T-helper 1 cell treated with Interleukin-12 subunit alpha and Interleukin-12 subunit beta and Interleukin-4 antibody, amounts not matched to agents 30 μg/mL and 1 μg/mL, for 36 hours (primary cell): ENCODE results near the gene SYT13.

ENCODE experiments used
- H3K27ac Mint-ChIP-seq: one replicate; pipeline ENCODE4 v1.8.0; 2021; ENCODE audit warnings: mild to moderate bottlenecking, mixed read lengths
- H3K27me3 Mint-ChIP-seq: one replicate; pipeline ENCODE4 v1.8.0; 2021; ENCODE audit warnings: low read depth, mixed read lengths
- H3K36me3 Mint-ChIP-seq: one replicate; pipeline ENCODE4 v1.8.0; 2021; ENCODE audit warnings: low read depth, mixed read lengths
- H3K4me1 Mint-ChIP-seq: one replicate; pipeline ENCODE4 v1.8.0; 2021; ENCODE audit warnings: low read depth, mixed read lengths
- H3K4me3 Mint-ChIP-seq: one replicate; pipeline ENCODE4 v1.8.0; 2021; ENCODE audit warnings: mild to moderate bottlenecking, moderate library complexity, mixed read lengths
- H3K9me3 Mint-ChIP-seq: one replicate; pipeline ENCODE4 v1.8.0; 2021; ENCODE audit warnings: mixed read lengths

The SYT13 gene

DNA sequence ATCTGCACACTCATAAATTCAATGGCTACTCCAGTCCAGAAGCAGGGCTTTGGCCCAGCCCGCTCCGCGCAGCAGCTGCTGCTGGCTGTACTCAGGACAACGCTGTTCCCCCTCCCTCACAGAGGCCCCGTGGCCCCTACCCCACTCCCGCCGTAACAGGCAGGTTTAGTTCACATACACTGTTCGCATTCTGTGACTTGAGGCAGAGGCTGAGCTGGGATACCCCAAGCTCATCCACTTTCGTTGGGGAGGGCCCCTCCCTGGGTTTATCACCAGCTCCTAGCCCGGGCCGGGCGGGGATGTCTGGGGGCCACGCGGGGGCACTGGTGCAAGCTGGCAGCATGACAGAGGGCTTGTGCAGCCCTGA lies 52.4 kb downstream of the SYT13 start:
- Mint-ChIP-seq H3K4me3 (no peak overlapping the region), H3K27me3 (peaks cover 12% of the 10 kb centered on the region), H3K4me1 (no peaks in the 10 kb centered on the region), H3K27ac (no peak overlapping the region), H3K9me3 (no peaks in the 10 kb centered on the region), H3K36me3 (no peaks in the 10 kb centered on the region)

DNA sequence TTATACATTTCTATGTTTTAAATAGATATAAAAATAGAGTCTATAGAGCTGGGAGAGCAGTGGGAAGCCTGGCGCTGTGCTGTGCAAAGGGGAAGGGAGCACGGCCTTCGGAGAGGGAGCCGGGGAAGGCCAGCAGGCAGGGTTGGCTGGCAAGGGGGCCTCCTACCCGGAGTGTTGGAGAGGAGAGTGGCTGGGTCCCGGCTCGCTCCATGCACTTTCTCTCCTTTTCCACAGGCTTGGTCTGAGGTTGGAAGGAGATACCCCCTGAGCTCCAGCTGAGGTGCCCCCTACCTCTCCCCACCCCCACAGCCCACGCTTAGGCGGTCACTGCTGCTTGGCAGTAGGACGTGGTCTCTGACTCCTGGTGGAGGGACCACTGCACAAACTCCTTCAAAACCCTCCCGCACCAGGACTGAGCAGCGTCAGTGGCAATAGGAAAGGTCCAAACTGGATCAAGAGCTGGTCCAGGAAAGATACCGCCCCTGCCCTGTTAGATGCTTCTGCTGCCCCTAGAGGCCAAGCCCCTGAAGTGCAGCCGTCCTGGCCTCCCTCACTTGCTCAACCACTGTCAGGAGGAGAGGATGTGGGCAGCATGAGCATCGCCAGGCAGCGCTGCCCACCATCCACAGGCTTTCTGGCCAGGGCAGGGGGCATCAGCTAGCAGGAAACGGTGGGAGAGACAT lies 52.9 kb downstream of the SYT13 start:
- Mint-ChIP-seq H3K27ac (no peak overlapping the region), H3K4me3 (no peak overlapping the region), H3K27me3 (peaks cover 10% of the 10 kb centered on the region), H3K9me3 (no peaks in the 10 kb centered on the region), H3K36me3 (no peaks in the 10 kb centered on the region), H3K4me1 (no peaks in the 10 kb centered on the region)

DNA sequence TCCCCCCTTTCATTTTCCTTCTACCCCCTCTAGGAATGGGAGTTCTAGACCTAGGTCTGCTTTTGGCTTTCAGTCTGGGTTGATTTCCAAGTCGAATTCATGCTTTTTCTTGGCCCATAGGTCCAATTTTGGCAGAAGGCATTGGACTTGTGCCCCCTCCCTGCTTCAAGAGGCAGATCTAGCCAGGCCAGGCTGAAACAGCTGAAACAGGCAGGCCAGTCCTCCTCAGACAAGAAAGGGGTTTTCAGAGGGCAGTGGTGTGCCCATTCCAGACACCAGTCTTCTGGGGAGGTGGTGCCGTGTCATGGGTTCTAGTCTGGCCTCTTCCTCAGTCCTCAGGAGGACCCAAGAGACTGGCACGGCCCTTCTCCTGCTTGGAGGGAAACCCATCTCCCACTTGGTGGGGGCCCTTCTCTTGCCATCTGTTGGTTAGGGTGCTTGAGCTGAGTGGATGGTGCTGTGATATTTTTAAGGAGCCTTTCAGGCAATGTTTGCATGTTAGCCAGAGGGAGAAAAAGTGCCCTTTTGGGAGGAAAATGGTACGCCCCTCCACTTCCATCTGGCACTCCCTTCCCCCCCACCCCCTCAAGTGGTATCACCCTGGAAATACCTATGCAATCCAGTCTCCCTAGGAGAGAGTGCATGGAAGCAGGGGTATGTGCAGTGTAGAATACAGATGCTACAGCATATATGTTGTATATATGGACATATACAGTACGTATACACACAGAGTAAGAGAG lies 53.6 kb downstream of the SYT13 start:
- no peaks in the 10 kb centered on the region for H3K36me3 Mint-ChIP-seq
- H3K9me3 Mint-ChIP-seq = no peaks in the 10 kb centered on the region
- H3K27ac Mint-ChIP-seq = no peak overlapping the region
- no peak overlapping the region for H3K4me3 Mint-ChIP-seq
- no peaks in the 10 kb centered on the region for H3K4me1 Mint-ChIP-seq
- H3K27me3 Mint-ChIP-seq = peaks cover 5% of the 10 kb centered on the region

DNA sequence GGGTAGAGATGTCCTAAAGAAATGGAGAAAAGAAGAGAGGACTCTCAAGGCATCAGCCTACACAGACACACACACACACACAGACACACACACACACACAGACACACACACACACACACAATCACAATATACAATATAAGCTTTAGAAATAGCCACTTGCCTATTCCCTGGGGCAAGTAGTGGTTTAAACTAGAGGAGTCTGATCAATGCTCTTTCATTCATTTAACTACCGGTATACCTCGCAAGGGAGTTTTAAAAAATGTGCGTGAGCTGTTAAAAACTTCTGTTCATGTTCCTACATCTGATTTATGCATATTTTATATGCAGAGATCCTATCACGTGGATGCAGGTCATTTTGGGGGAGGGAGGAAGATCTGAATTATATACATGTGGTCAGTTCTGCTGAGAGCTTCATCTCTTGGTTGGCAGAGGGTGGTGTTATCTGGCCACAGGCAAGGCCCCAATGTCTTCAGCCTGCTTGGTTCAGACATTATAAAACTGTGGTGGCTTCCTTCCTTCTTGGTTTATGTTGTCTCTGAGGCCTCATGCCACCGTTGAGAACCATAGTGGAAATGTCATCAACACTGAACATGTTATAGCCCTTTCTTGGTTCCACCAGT lies 56.6 kb downstream of the SYT13 start:
- Mint-ChIP-seq H3K9me3 (no peaks in the 10 kb centered on the region), H3K4me3 (no peak overlapping the region), H3K27me3 (no peaks in the 10 kb centered on the region), H3K36me3 (no peaks in the 10 kb centered on the region), H3K4me1 (no peaks in the 10 kb centered on the region), H3K27ac (no peak overlapping the region)

DNA sequence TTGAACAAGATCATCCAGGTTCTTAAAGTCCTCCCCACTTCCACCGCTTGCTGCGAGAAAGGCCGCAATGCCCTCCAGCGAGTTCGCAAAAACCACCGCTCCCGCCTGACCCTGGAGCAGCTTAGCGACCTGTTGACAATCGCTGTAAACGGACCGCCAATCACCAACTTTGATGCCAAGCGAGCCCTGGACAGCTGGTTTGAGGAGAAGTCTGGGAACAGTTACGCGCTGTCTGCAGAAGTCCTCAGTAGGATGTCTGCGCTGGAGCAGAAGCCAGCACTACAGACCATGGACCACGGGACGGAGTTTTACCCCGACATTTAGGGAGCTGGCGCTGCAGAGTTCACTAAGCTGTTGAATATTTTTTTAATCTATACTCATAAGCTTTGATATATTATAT lies 58.3 kb downstream of the SYT13 start:
- Mint-ChIP-seq H3K36me3 (no peaks in the 10 kb centered on the region), H3K4me1 (no peaks in the 10 kb centered on the region), H3K4me3 (no peak overlapping the region), H3K9me3 (no peaks in the 10 kb centered on the region), H3K27me3 (no peaks in the 10 kb centered on the region), H3K27ac (no peak overlapping the region)

DNA sequence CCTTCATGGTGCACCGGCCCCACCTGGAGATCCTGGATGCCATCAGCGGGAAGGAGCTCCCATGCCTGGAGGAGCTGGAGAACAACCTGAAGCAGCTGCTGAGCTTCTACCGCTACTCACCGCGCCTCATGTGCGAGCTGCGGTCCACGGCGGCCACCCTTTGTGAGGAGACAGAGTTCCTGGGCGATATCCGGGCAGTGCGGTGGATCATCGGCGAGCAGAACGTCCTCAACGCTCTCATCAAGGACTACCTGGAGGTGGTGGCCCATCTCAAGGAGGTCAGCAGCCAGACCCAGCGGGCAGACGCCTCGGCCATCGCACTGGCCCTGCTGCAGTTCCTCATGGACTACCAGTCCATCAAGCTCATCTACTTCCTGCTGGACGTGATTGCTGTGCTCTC lies 59.2 kb downstream of the SYT13 start:
- Mint-ChIP-seq H3K9me3 (no peaks in the 10 kb centered on the region), H3K4me3 (no peak overlapping the region), H3K27ac (no peak overlapping the region), H3K4me1 (no peaks in the 10 kb centered on the region), H3K27me3 (no peaks in the 10 kb centered on the region), H3K36me3 (no peaks in the 10 kb centered on the region)

DNA sequence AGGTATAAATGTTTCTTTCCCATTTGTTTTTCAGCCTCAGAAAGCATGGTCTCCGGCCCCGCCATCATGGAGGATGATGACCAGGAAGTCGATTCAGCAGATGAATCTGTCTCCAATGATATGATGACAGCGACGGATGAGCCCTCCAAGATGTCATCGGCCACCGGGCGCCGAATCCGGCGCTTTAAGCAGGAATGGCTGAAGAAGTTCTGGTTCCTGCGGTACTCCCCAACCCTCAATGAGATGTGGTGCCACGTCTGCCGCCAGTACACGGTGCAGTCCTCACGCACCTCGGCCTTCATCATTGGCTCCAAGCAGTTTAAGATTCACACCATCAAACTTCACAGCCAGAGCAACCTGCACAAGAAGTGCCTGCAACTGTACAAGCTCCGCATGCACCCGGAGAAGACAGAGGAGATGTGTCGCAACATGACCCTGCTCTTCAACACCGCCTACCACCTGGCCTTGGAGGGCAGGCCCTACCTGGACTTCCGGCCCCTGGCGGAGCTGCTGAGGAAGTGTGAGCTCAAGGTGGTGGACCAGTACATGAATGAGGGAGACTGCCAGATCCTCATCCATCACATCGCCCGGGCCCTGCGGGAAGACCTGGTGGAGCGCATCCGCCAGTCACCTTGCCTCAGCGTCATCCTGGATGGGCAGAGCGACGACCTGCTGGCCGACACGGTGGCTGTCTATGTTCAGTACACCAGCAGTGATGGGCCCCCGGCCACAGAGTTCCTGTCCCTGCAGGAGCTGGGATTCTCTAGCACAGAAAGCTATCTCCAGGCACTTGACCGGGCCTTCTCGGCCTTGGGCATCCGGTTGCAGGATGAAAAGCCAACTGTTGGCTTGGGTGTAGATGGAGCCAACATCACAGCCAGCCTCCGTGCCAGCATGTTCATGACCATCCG lies 59.9 kb downstream of the SYT13 start:
- Mint-ChIP-seq H3K9me3 (no peaks in the 10 kb centered on the region), H3K4me1 (no peaks in the 10 kb centered on the region), H3K4me3 (no peak overlapping the region), H3K27me3 (no peaks in the 10 kb centered on the region), H3K36me3 (no peaks in the 10 kb centered on the region), H3K27ac (no peak overlapping the region)

DNA sequence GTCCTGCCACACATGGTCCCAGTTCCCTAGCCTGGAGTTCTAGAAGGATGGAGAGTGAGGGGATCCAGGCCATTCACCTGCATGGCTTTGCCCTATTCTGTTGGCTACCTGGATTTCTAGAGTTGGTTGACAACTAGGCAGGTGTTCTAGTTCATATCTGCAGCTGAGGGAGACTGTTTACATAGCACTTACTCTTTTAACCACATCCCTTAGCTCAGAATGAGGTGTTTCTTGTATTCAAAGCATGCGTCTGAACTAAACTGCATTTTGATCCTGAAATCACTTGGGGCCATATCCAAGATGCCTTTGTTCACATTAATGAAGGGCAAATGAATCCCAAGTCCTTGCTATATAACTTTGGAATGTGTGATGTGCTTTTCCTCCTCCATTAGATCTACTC lies 60.9 kb downstream of the SYT13 start:
- no peak overlapping the region for H3K4me3 Mint-ChIP-seq
- no peaks in the 10 kb centered on the region for H3K27me3 Mint-ChIP-seq
- no peaks in the 10 kb centered on the region for H3K36me3 Mint-ChIP-seq
- no peaks in the 10 kb centered on the region for H3K4me1 Mint-ChIP-seq
- H3K9me3 Mint-ChIP-seq = no peaks in the 10 kb centered on the region
- no peak overlapping the region for H3K27ac Mint-ChIP-seq

DNA sequence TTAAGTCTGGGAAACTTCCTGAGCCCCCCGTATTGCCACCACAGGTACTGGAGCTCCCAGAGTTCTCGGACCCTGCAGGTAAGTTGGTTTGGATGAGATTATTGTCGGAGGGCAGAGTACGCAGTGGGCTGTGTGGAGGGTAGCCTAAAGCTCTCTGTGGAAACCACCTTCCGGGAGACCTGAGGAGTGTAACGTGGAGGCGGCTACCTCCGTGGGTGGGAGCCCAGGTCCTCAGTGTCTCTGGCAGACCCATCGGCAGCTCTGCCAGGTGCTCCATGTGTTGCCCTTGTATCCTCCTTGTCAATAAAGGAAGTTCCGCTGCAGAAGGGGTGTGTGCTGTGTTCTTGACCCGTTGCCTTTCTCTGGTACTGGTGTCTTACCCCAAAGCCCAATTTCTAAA lies 61.4 kb downstream of the SYT13 start:
- Mint-ChIP-seq H3K4me1 (no peaks in the 10 kb centered on the region), H3K9me3 (no peaks in the 10 kb centered on the region), H3K36me3 (no peaks in the 10 kb centered on the region), H3K27ac (no peak overlapping the region), H3K4me3 (no peak overlapping the region), H3K27me3 (no peaks in the 10 kb centered on the region)

DNA sequence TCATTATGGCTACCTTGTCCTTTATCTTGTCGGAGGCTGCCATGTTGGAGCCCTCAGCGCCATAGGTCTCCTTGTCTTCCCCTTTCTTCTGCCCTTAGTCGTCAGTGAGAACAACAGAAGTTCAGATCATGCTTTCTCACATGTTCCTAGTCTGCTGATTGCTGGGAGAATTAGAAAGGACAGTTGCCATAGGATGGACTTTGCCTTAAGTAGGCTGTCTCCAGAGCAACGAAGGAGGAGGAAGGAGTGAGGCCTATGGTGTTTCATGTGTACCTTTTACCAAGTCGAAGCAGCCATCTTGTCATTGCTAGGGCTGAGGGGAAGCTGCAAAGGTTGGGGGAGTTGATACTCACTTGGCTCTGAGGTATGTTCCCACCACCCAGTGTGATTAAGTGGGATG lies 62.6 kb downstream of the SYT13 start:
- no peak overlapping the region for H3K27ac Mint-ChIP-seq
- no peaks in the 10 kb centered on the region for H3K27me3 Mint-ChIP-seq
- no peak overlapping the region for H3K4me3 Mint-ChIP-seq
- no peaks in the 10 kb centered on the region for H3K4me1 Mint-ChIP-seq
- H3K36me3 Mint-ChIP-seq = no peaks in the 10 kb centered on the region
- H3K9me3 Mint-ChIP-seq = no peaks in the 10 kb centered on the region

DNA sequence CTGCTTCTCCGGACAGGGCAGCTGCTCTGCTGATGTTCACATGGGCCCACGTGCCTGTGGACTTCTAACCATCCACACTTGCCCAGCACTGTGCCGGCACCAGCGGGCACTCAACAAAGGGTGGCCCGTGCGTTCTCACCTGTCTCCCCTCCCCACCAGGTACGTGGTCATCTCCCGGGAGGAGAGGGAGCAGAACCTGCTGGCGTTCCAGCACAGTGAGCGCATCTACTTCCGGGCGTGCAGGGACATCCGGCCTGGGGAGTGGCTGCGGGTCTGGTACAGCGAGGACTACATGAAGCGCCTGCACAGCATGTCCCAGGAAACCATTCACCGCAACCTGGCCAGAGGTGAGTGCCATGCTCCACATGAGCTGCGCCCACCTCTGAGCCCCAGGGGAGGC lies 66.7 kb downstream of the SYT13 start:
- H3K4me1 Mint-ChIP-seq = peaks cover 12% of the 10 kb centered on the region
- no peak overlapping the region for H3K27ac Mint-ChIP-seq
- no peaks in the 10 kb centered on the region for H3K9me3 Mint-ChIP-seq
- H3K36me3 Mint-ChIP-seq = no peaks in the 10 kb centered on the region
- H3K4me3 Mint-ChIP-seq = no peak overlapping the region
- H3K27me3 Mint-ChIP-seq = no peaks in the 10 kb centered on the region

DNA sequence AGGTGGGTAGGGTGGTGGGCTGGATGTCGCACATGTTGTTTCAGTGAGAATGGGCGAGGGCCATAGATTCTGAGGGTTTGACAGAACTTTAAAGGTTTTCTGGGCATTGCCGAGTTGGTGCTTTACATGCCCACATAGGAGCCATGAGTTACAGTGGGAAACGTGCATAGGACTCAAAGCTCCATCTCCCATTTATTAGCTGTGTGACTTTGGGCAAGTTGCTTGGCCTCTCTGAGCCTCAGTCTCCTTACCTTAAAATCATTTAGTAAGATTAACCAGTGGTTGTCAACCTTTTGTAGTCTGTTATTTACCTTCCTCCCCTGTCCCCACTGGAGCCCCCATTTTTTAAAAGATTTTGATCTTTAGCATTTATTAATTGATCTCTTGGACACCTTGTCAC lies 67.4 kb downstream of the SYT13 start:
- Mint-ChIP-seq H3K4me3 (no peak overlapping the region), H3K9me3 (no peaks in the 10 kb centered on the region), H3K4me1 (peaks cover 12% of the 10 kb centered on the region), H3K36me3 (no peaks in the 10 kb centered on the region), H3K27ac (no peak overlapping the region), H3K27me3 (no peaks in the 10 kb centered on the region)

DNA sequence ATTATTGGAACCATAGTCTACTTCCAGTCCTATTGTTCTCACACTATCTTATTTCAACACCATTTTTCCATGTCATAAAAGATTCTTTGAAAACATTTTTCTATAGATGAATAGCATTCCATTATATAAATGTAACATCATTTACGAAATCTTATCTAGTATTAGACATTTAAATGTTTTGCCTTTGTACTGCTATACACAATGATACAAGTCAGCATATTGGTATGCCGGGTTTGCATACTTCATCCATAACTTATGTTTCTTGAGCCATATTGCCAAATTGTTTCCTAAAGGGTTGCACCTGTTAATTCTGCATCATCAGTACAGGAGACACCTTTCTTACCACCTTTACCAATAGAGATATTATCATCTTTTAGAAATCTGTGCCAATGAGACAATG lies 68.2 kb downstream of the SYT13 start:
- peaks cover 12% of the 10 kb centered on the region for H3K4me1 Mint-ChIP-seq
- H3K27me3 Mint-ChIP-seq = no peaks in the 10 kb centered on the region
- H3K4me3 Mint-ChIP-seq = no peak overlapping the region
- no peak overlapping the region for H3K27ac Mint-ChIP-seq
- no peaks in the 10 kb centered on the region for H3K36me3 Mint-ChIP-seq
- H3K9me3 Mint-ChIP-seq = no peaks in the 10 kb centered on the region

DNA sequence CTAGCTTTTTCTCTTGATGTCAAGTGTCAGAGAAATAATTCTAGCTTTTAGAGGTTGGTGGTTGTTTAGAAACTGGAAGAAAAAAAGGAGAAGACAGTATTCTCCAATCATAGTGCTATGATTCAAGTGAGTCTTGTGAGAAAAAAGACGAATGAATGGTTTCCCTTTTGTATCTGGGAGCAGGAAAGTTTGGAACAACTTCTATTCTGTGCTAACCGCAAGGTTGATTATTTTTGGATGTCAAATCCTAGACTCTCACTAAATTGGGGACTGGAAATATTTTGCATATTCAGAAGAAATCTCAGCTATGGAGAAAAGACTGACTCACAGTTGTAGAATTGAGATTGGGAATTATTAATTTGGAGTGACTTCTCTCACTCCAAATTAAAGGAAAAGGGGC lies 69.2 kb downstream of the SYT13 start:
- Mint-ChIP-seq H3K27ac (no peak overlapping the region), H3K36me3 (no peaks in the 10 kb centered on the region), H3K4me3 (no peak overlapping the region), H3K4me1 (peaks cover 12% of the 10 kb centered on the region), H3K9me3 (no peaks in the 10 kb centered on the region), H3K27me3 (no peaks in the 10 kb centered on the region)
